NCI-H2081 treated with DMSO at 0.1 percent for 48 hours (cell line): ENCODE measurements around the gene LY86.
A peak's percentile ranks its signal among the peaks of the same experiment; 100 is the strongest.

ENCODE experiments used
- DNase-seq: peaks from one replicate; lab custom pipeline; 2025; lab: John Stamatoyannopoulos, UW

LY86 gene

DNA sequence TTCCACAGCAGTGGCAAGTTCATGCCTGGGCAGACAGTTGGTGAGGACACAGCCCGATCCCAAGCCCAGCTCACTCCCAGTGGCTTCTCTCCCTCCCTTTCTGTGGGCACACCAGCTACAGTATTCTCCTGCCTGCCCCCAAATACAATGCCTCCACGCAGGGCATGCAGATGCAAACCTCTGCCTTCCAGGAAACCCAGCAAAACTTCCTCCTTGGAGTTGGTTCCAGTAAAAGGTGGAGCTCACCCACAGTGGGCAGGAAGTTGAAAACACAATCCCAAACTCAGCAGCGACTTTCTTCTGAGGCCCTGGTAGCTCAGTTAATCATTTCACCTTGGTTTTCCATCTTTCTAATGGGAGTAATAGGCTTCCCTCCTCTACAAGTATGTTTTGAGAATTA lies 93.7 kb downstream of the LY86 start:
- no peak for DNase-seq

DNA sequence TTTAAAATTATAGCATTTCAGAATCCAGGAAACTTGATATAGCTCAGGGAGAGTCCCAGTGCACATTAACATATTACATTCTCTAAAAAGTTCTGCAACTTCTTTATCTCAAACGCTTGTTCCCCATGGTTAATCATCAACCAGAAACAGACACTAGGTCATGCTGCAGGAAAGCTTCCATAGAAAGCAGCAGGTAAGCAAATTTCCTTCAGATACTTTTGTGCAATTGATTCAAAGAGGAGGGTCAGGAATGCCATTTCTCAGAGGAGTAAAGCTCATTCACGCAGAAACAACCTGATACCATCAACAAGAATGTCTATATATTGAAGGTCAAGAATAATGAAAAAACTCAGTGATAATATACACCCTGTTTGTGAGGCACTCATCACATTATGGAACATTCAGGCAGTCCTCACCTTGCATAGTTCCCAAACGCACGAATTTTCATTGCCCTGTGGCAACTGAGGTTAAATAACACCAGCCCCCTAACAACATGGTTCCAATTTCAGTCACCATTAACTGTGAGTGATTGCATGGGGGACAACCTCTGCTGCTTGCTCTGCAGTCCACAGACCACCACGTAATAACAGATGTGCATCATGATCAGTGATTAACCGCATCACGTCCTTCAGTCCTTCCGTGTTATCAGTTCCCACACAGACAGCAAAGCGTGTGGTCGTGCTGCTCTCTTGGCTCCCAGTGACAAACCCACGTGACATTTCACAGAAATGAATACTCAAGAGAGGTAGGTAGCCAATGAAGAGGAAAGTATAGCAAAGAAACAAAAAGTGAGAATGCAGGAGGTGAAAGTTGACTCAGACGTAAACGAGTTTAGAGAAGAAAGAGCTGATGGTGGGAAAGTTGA lies 95.7 kb downstream of the LY86 start:
- DNase-seq, result no peak

DNA sequence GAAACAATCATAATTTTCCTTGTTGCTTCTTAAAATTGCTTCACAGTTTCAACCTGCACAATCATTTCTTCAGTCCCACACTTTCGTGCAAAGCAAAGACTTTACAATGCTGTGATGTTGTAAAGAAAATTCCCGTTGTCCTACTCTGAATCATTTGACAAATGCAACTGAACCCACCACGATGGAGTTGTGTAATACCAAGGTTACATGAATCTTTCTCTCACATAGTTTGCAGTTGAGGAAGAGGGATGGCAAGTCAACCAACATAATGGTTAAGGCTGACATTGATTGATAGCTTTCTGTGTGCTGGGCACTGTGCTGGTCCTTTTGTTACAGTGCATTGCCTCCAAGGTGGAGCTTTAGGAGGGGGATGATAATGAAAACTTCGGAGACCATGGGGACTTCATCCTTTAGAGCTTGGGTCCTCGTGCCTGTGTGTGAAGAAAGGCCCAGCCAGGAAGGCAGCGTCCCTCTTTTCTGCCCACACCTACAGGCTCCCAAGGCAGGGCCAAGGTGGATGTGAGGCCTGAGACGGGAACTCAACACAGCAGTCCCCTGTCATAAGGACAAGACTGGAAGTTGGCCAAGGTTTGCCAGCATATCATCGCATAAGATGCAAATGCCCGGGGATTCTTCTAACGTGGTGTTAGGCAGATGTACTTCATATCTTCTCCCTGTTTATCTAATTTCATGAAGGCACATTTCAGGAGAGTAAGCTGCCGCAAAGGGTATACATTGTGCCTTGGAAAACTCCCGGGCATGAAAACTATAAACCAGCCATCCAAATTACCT lies 96.9 kb downstream of the LY86 start:
- DNase-seq, result no peak

DNA sequence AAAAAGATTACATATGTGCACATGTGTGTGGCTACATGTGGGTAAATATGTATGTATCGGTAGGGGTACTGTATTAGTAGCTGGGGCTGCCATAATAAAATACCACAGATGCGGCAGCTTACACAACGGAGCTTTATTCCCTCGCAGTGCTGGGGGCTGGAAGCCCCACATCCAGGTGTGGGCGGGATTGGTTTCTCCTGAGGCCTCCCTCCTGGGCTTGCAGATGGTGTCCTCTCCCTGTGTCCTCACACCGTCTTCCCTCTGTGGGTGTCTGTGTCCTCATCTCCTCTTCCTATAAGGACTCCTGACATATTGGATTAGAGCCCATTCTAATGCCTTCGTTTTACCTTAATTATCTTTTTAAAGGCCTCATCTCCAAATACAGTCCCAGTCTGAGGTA lies 97.7 kb downstream of the LY86 start:
- no peak for DNase-seq

DNA sequence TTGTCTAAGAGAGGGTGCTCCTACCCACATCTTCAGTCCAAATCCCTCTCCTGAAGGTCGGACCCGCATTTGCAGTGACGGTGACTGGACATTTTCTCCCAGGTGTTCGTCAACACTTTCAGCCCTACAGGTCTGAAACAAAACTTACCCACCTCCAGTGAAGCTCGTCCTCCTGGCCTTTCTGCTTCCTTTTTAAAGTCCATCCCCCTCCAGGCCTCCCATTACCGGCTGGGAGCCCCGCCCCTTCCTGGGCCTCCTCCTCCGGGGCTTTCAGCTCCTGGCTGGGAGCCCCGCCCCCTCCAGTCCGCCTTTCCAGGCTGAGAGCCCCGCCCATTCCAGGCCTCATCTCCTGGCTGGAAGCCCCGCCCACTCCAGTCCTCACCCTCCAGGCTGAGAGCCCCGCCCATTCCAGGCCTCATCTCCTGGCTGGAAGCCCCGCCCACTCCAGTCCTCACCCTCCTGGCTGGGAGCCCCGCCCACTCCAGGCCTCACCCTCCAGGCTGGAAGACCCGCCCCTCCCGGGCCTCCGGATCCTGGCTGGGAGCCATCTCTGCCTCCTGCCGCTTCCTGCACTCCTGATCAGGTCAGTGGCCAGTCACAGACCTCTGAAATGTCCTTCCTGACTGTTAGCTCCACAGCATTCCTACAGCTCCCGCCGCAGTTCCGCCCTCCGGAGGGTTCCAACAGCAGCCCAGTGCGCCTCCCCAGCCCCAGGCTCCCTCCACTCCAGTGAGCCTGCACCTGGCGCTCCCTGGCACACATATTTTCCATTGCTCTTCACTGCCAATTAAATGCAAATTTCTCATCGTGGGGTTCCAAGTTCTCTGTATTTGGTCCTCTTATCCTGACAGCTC lies 98.5 kb downstream of the LY86 start:
- DNase-seq, result peak; percentile 98

DNA sequence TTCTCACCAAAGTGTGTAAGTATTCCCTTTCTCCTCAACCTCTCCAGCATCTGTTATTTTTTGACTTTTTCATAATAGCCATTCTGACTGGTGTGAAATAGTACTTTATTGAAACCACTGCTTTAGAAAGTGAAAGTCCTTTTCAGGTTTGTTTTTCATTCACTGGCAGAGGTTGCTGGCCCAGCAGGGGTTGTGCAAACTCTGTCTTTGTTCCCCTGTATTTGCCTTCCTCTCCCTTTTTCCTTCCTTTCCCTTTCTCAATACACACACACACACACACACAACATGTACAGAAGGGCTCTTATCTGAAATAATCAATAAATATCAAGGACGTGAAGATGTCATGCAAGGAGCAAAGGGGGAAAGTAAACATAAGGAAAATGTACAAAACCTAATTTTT lies 99.8 kb downstream of the LY86 start:
- peak; percentile 20 for DNase-seq

DNA sequence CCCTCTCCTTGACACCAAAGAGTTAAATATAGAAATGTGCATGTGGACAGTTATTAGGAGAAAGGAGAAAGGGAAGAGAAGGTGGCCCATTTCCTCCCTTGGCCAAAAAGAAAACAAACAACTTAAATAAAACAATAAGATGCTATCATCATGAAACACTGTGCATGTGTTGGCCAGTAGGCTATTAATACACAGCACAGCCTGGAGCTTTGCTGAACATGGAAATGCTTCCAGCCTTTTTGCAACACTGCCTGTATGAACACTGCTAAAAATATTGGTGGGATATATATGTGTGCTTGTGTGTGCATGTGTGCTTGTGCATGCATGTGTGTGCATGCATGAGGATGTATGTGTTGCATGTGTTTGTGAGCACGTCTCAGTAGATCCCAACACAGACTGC lies 100.4 kb downstream of the LY86 start:
- no peak for DNase-seq

DNA sequence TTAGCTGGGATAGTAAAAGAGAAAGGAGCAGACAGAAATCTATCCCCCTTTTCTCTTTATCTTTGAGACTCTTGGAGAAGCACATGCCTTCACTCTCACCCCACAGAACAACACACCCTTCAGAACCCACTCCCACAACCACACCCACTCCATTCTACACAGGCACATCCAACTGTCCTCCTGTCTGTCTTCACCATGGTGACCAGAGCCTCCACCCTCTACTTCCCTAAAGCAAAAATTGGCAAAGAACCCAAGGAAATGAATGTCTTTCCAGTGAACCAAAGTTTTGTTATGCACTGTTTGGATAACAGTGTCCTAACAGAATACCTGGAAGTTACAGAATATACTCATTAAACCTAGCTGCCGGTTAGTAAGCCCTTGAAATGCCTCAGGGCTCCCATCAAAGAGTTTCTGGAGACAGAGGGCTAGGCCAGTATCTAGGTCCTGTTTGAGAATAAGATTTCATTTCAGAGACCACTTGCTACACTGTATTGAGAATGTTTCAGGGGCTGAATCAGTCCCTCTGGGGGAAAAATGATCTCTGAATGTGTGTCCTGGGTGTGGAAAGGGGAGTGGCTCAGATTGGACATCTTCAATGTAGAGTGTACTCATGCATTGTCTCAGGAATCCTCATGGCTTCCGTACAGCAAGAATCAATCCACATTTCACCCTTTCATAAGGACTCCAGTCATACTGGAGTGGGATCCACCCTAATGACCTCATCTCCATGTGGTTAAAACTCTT lies 101.1 kb downstream of the LY86 start:
- no peak for DNase-seq

DNA sequence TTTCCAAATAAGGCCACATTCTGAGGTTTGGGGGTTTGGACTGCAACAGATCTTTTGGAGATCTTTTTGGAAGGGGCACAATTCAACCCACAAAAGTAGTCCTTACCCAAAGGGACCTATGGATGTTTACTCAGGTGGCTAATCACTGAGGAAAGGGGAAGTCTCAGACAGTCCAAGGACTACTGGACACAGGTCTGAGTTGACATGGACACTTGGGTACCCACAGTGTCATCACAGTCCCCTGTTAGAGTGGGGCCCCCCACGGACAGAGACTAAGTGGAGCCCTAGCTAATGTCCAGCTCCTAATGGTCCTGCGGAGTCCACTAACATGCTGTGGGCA lies 101.6 kb downstream of the LY86 start:
- no peak for DNase-seq

DNA sequence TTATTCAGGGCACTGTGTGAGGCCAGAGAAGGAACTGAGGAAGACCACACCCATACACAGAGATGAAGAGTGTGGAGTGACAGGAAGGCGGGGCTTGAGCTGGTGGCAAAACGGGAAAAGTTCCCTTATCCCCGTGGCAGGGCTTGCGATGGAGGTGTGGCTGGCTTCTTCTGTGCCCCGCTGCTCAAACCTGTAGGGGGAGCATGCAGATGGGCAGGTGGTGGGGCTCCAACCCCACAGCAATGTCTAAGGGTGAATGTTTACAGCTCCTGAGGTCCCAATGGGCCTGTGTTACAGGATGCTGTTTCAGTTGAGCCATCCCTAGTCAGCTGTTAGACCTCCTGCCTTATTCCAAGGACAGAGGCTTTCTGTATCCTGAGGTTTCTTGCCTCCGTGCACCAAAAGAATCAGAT lies 105.9 kb downstream of the LY86 start:
- DNase-seq, result no peak

DNA sequence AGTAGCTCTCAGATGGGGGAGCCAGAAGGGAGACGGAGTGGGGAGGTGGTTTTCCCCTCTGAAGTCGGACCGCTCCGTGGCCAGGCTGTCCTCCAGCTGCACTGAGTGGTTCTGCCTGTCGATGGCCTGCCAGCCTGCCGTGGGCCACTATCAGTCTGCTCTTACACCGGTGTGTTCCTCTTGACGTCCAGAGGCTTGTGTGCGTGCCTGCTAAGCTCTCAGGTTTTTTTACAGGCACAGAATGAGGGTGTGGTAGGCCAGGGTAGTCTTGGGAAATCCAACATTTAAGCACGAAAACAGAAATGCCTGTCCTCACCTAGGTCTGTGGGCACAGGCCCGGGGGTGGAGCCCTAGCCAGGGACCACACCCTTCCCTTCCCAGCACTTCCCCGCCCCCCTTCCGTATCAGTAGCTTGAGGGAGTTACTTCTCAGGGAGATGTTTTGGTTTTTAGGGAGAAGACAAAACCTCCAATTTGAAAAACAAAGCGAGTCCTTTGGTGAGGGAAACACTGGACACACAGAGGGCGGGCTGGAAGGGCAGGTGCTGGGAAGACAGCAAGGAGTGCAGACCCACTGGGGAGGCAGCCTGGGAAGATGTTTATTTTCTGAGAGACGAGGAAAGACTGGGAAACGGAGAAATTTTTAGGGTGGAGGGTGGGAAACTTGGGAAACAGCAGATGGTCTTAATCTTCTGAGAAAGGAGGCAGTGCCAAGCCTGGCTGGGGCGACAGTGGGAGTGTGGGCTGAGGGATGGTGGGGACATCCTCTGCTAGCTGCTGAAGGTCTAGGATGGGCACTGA lies 106.5 kb downstream of the LY86 start:
- no peak for DNase-seq

DNA sequence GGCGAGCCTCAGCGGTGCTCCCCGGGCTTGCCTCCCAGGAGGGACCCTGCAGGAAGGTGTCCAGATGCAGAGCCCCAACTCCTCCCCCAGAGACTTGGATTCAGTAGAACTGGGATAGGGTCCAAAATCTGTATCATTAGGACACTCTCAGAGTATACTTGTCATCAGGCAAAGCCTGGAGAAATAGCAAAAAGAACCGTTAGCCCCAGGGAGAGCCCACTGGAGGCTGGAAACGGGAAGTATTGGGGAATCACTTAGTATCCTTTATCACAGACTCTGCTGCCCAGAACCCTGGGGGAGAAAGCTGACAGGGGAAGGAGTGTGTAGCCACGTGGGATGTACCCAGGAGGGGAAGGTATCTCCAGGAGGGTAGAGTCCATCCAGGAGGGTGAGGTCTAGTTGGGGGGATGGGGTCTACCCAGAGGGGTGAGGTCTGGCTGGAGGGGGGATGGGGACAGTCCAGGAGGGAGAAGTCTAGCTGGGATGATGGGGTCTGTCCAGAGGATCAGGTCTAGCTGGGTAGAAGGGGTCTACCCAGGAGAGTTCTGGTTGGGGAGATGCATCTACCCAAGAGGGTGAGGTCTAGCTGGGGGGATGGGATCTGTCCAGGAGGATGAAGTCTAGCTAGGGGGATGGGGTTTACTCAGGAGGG lies 107.2 kb downstream of the LY86 start:
- DNase-seq, result no peak

DNA sequence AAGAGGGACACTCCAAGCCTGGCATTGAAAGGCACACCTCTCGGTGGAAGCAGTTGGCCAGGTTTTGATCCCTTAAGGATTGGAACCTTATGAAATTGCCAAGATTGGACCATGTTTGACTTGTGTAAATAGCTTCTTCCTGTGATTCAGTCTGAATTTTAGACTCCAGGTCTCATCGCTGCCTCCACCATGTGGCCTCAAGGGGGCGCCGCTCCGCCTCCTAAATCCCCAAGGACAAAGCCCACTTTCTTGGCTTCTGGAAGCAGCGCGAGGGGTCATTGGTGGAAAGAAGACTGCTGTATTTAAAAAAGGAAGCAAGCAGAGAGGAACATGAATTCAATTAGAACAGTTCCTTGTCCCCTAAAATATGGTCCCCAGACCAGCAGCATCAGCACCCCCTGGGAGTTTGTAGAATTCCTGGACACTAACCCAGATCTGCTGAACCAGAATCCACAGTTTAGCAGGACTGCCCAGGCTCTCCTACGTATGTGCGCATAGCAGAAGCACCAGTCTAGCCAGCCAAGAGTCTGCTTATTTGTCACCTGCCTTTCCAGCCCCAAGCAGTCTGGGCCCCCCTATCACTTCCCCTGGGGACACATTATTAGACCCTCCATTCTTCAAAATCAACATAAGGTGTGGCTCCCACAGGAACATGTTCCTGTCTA lies 108.5 kb downstream of the LY86 start:
- peak; percentile 11 for DNase-seq

DNA sequence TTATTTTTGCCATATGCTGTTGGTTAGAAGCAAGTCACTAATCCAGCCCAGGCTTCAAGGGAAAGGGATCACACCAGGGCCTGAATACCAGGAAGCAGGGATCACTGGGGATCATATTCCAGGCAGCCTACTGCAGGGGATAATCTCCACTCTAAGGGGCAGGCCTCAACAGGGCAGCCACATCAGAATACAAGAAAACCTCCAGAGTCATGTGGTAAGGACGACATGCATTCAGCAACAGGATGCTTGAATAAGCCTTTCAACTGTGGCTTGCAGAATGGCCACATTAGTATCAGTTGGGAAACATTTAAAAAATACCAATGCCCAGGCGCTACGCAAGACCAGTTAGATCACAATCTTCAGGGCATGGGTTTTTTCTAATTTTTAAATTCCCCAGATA lies 109.1 kb downstream of the LY86 start:
- DNase-seq, result no peak

DNA sequence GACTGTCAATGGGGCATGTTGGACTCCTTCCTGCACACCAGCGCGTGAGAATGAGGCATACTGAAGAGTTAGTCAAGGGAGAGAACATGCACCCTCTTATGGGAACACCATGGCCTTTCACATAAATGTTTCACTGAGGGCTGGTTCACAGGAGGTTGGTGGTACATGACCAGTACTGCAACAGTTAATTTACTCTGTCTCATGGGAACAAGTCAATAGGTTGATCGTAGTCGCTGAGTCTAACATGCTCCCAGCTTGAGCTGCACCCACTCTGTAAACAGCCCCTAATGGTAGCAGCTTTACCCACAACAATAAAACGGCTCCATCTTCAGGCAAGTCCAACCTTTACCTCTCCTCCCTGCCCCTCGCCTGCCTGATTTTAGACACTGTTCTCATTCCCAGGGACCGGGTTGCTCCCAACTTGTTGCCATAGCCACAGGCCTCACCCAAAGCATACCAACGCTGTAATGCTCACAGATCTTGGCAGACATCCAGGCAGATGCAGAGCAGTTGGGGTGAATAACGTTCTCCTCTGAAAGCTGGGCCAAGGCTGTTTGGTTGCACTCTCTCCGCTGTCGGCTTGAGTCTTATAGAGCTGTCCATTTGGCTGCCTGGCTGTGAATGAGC lies 111.3 kb downstream of the LY86 start:
- DNase-seq, result peak; percentile 37

DNA sequence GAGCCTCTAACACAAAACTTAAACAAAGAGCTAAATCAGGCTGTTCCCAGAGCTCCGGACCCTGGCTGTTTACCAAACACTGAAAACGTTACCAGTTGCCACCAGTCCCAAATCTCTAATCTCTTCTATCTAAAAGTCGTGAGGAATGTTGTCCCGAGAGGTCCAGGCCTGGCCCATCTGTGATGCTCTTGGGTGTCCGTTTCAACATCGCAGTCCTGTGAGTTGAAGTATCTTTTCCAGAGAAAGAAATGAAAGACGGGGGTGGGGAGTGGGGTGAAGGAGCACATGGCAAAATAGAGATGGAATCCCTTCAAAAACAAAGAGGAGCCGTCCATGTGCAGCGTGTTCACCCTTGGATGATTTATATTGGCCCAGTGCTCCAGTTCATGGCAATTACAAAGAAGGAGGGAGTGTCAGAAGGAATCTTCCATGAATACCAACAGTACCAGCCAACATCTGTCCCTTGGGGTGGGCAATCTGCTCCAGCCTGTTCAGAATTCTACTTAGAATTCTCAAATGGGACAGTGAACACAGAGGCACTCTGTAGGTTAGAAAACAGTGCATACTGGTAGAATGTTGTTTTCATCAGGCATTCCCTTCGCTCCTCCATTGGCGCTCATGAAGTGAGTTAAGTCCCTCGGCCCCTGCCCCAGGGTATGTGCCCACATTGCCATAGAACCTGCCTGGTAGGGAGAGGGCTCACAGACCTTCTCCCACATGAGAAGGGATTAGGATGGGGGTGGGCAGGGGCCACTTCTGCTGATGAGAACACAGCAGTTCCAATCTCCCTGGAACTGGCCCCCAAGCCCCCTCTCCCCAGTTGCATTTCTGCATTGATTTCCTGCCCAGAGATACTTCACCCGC lies 112.1 kb downstream of the LY86 start:
- DNase-seq, result no peak

DNA sequence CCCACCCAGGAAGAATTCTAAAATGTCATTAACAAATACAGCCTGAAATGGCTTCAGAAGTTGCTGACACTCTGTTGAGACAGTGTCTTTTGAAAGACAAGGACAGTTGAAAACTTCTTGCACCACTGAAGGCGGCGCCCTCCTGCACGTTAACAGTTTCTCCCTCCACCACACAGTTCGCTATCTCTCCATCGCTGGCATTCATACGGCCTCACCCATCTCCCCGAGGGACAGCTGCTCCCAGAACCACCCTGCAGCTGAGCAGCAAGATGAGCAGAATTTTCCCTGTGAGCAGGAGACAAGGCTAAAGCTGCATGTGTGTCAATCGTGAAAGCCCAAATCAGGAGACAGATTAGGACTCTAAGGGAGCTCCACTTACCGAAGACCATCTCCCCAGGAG lies 113.3 kb downstream of the LY86 start:
- no peak for DNase-seq

DNA sequence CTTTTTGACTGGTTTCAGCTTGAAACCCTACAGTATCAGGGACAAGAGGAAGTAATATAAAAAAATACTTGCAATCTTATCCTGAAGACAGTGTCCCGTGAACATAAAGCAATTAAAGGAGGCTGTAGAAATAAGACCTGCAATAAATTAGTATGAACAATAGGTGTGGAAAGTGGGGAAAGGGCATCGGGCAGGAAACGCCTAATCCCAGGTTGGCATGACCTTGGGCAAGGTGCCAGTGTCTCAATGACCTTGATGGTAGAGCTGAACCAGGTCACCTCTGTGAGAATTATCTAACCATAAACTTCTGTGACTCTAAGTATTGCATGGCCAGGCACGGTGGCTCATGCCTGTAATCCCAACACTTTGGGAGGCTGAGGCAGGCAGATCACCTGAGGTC lies 115.2 kb downstream of the LY86 start:
- no peak for DNase-seq
